K562 (cell line): Measurements from ENCODE around the gene IFT25. TPM values are rescaled to one million over a fixed set of nuclear protein-coding genes. Genes with fewer than 3 reads are reported as not detected.

ENCODE experiments used
- ATF7 ChIP-seq: fragments of 450-650 bp; IDR thresholded peaks from 2 replicates; pipeline ENCODE4 v1.7.1; 2014; ENCODE audit warnings: mild to moderate bottlenecking, moderate library complexity
- EP400 ChIP-seq: fragments of 450-650 bp; IDR thresholded peaks from 2 replicates; pipeline ENCODE4 v1.6.1; 2017; ENCODE audit warnings: antibody characterized with exemption, mild to moderate bottlenecking, moderate library complexity
- RBM15 ChIP-seq: fragments of 200-400 bp; formaldehyde crosslinking; IDR thresholded peaks from 2 replicates; pipeline ENCODE4 v1.6.1; 2018; ENCODE audit warnings: mild to moderate bottlenecking, low read length, moderate library complexity; ENCODE audit not compliant: insufficient read depth
- ZC3H11A ChIP-seq: IDR thresholded peaks from 2 replicates; pipeline ENCODE4 v1.6.1; 2012; ENCODE audit warnings: low read depth, low read length, improper control_type of control experiment
- ZNF165 ChIP-seq: fragments of 250-450 bp; sonication (Bioruptor Pico); IDR thresholded peaks from 2 replicates; pipeline ENCODE4 v1.4.0; 2020; ENCODE audit warnings: borderline replicate concordance
- ZNF212 ChIP-seq: fragments of 450-650 bp; formaldehyde crosslinking; IDR thresholded peaks from 2 replicates; pipeline ENCODE4 v1.4.0; 2020; ENCODE audit warnings: mild to moderate bottlenecking
- ZNF316 ChIP-seq: fragments of 450-650 bp; IDR thresholded peaks from 2 replicates; pipeline ENCODE4 v1.6.1; 2016
- polyA plus RNA-seq, 8 experiments: library from polyadenylated mRNA; depleted of rRNA in 4 of 8; stranded (reverse) in 5 of 8; unstranded in 3 of 8; fragments of >200 nt; fragmentation: Nextera tagmentation in 2 of 8; fragmentation: Illumina TruSeq in 1 of 8; extraction: Ambion mirVana in 2 of 8; extraction: Trizol in 1 of 8; gene quantifications; 2 replicates each; pipeline versions ENCODE4 v1.2.1 to v1.2.3, GENCODE V29; 2011 to 2014; ENCODE audit warnings: inconsistent platforms in 1 of 8, missing spikeins in 1 of 8
- total RNA-seq, 7 experiments: library from RNA; depleted of rRNA in 6 of 7; stranded (reverse); fragments of >200 nt in 6 of 7; fragmentation: Illumina TruSeq in 2 of 7; extraction: Trizol in 2 of 7; gene quantifications; 2 replicates each; pipeline versions ENCODE4 v1.2.1 to v1.2.3, GENCODE V29; 2011 to 2021; ENCODE audit warnings: low replicate concordance in 1 of 7
- TF ChIP-seq, protein P1 (sequence below): fragments of 450-650 bp; formaldehyde crosslinking; IDR thresholded peaks from 2 replicates; pipeline ENCODE4 v1.4.0; 2020; ENCODE audit warnings: mild to moderate bottlenecking, moderate library complexity
- TF ChIP-seq, protein P2 (sequence below): sonication (generic); formaldehyde crosslinking; IDR thresholded peaks from 2 replicates; pipeline ENCODE4 v1.8.0; 2022; ENCODE audit warnings: mild to moderate bottlenecking, missing genetic modification reagents
- TF ChIP-seq, protein P3 (sequence below), 2 experiments: IDR thresholded peaks; 2 replicates each; pipeline ENCODE4 v1.6.1; 2011; ENCODE audit warnings: borderline replicate concordance in 1 of 2, control low read depth in 1 of 2, low read depth in 1 of 2, low read length in 1 of 2, mild to moderate bottlenecking in 1 of 2, mixed read lengths in 1 of 2, moderate library complexity in 1 of 2; ENCODE audit not compliant: insufficient read depth in 1 of 2, insufficient read length in 1 of 2, poor library complexity in 1 of 2, severe bottlenecking in 1 of 2; ENCODE audit errors: extremely low read depth in 1 of 2
- TF ChIP-seq, protein P4 (sequence below): fragments of 450-650 bp; IDR thresholded peaks from 2 replicates; pipeline ENCODE4 v1.7.0; 2016; ENCODE audit warnings: borderline replicate concordance

IFT25 gene
- total and polyA plus RNA-seq, 9 of the 15 experiments (the other 6 are each of a cell fraction or from before 2014, with no cell fraction given), result 93.6 to 209 (median 167) TPM

DNA sequence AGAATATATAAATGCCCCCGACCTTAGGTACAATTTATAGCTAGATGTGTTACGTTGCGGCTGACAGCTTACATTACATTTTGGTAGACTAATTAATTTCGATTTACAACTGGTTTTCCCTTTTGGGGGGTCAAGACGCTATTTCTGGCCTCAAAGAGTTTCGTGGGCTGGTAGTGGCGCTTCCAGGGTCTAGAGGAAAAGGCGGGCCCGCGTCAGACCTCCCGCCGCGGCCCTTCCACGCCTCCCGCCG, 391 bp downstream of the IFT25 start (continued):
- TF ChIP-seq, protein P1, sequence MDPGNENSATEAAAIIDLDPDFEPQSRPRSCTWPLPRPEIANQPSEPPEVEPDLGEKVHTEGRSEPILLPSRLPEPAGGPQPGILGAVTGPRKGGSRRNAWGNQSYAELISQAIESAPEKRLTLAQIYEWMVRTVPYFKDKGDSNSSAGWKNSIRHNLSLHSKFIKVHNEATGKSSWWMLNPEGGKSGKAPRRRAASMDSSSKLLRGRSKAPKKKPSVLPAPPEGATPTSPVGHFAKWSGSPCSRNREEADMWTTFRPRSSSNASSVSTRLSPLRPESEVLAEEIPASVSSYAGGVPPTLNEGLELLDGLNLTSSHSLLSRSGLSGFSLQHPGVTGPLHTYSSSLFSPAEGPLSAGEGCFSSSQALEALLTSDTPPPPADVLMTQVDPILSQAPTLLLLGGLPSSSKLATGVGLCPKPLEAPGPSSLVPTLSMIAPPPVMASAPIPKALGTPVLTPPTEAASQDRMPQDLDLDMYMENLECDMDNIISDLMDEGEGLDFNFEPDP (CRISPR knock-in tag), result no peak
- no peak for TF ChIP-seq ZNF212
- 0 out of 2 replicates have a peak, but pooled peaks have one; percentile 3 for TF ChIP-seq EP400
- TF ChIP-seq, protein P2, sequence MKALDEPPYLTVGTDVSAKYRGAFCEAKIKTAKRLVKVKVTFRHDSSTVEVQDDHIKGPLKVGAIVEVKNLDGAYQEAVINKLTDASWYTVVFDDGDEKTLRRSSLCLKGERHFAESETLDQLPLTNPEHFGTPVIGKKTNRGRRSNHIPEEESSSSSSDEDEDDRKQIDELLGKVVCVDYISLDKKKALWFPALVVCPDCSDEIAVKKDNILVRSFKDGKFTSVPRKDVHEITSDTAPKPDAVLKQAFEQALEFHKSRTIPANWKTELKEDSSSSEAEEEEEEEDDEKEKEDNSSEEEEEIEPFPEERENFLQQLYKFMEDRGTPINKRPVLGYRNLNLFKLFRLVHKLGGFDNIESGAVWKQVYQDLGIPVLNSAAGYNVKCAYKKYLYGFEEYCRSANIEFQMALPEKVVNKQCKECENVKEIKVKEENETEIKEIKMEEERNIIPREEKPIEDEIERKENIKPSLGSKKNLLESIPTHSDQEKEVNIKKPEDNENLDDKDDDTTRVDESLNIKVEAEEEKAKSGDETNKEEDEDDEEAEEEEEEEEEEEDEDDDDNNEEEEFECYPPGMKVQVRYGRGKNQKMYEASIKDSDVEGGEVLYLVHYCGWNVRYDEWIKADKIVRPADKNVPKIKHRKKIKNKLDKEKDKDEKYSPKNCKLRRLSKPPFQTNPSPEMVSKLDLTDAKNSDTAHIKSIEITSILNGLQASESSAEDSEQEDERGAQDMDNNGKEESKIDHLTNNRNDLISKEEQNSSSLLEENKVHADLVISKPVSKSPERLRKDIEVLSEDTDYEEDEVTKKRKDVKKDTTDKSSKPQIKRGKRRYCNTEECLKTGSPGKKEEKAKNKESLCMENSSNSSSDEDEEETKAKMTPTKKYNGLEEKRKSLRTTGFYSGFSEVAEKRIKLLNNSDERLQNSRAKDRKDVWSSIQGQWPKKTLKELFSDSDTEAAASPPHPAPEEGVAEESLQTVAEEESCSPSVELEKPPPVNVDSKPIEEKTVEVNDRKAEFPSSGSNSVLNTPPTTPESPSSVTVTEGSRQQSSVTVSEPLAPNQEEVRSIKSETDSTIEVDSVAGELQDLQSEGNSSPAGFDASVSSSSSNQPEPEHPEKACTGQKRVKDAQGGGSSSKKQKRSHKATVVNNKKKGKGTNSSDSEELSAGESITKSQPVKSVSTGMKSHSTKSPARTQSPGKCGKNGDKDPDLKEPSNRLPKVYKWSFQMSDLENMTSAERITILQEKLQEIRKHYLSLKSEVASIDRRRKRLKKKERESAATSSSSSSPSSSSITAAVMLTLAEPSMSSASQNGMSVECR (CRISPR knock-in tag), result no peak
- TF ChIP-seq ZNF316, result no peak
- TF ChIP-seq ATF7, result 0 out of 2 replicates have a peak, but pooled peaks have one; percentile 47
- no peak for TF ChIP-seq ZC3H11A
- no peak for TF ChIP-seq RBM15
- TF ChIP-seq, protein P3, sequence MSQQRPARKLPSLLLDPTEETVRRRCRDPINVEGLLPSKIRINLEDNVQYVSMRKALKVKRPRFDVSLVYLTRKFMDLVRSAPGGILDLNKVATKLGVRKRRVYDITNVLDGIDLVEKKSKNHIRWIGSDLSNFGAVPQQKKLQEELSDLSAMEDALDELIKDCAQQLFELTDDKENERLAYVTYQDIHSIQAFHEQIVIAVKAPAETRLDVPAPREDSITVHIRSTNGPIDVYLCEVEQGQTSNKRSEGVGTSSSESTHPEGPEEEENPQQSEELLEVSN (IDR thresholded peaks at IDR 0.05; ENCODE audit: borderline replicate concordance in 1 of 2, extremely low read depth in 1 of 2, insufficient read depth in 1 of 2, insufficient read length in 1 of 2, low read depth in 1 of 2, low read length in 1 of 2, poor library complexity in 1 of 2, severe bottlenecking in 1 of 2), result peak; percentile 40 to 56
- TF ChIP-seq, protein P4, sequence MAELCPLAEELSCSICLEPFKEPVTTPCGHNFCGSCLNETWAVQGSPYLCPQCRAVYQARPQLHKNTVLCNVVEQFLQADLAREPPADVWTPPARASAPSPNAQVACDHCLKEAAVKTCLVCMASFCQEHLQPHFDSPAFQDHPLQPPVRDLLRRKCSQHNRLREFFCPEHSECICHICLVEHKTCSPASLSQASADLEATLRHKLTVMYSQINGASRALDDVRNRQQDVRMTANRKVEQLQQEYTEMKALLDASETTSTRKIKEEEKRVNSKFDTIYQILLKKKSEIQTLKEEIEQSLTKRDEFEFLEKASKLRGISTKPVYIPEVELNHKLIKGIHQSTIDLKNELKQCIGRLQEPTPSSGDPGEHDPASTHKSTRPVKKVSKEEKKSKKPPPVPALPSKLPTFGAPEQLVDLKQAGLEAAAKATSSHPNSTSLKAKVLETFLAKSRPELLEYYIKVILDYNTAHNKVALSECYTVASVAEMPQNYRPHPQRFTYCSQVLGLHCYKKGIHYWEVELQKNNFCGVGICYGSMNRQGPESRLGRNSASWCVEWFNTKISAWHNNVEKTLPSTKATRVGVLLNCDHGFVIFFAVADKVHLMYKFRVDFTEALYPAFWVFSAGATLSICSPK, result no peak
- no peak for TF ChIP-seq ZNF165
- TF ChIP-seq, all 486 proteins: peak for 10
